DOHH2 (cell line): Measurements from ENCODE around the gene APOD.

ENCODE experiments used
- H3F3A ChIP-seq: fragments of 200-600 bp; sonication (generic), shearing (Covaris generic); 2 replicates; pipeline ENCODE4 v1.6.0; 2016; ENCODE audit warnings: antibody characterized with exemption, mild to moderate bottlenecking; ENCODE audit not compliant: control insufficient read depth, insufficient read depth
- H3K27ac ChIP-seq: fragments of 200-600 bp; sonication (generic); 2 replicates; pipeline ENCODE4 v1.5.1; 2014; ENCODE audit warnings: low read depth, mild to moderate bottlenecking, low read length, moderate library complexity
- H3K27me3 ChIP-seq: fragments of 200-600 bp; sonication (generic); 2 replicates; pipeline ENCODE4 v1.6.1; 2014; ENCODE audit warnings: mild to moderate bottlenecking, low read length, mixed read lengths; ENCODE audit not compliant: control insufficient read depth
- H3K36me3 ChIP-seq: fragments of 200-600 bp; sonication (generic); 2 replicates; pipeline ENCODE4 v1.6.1; 2014; ENCODE audit warnings: mild to moderate bottlenecking, low read length, moderate library complexity, mixed read lengths; ENCODE audit not compliant: control insufficient read depth
- H3K4me1 ChIP-seq: fragments of 200-600 bp; sonication (generic); 2 replicates; pipeline ENCODE4 v1.6.1; 2014; ENCODE audit warnings: mild to moderate bottlenecking, low read length, mixed read lengths; ENCODE audit not compliant: control insufficient read depth
- H3K4me2 ChIP-seq: fragments of 200-600 bp; sonication (generic); 2 replicates; pipeline ENCODE4 v1.6.0; 2014; ENCODE audit warnings: mild to moderate bottlenecking, low read length, moderate library complexity
- H3K4me3 ChIP-seq: fragments of 200-600 bp; sonication (generic); 2 replicates; pipeline ENCODE4 v1.5.1; 2014; ENCODE audit warnings: mild to moderate bottlenecking, low read length, mixed read lengths
- H3K79me2 ChIP-seq: fragments of 200-600 bp; sonication (generic); 2 replicates; pipeline ENCODE4 v1.6.1; 2014; ENCODE audit warnings: mild to moderate bottlenecking, low read length, mixed read lengths; ENCODE audit not compliant: control insufficient read depth
- H3K9me2 ChIP-seq: fragments of 200-600 bp; sonication (generic); replicated peaks from 2 replicates; pipeline ENCODE4 v1.6.1; 2014; ENCODE audit warnings: mild to moderate bottlenecking, low read length, mixed read lengths; ENCODE audit not compliant: control insufficient read depth
- H3K9me3 ChIP-seq: fragments of 200-600 bp; sonication (generic); 2 replicates; pipeline ENCODE4 v1.6.1; 2014; ENCODE audit warnings: antibody characterized with exemption, low read length, mixed read lengths; ENCODE audit not compliant: control insufficient read depth, insufficient read depth
- H4K20me1 ChIP-seq: fragments of 200-600 bp; sonication (generic); 2 replicates; pipeline ENCODE4 v1.6.0; 2014; ENCODE audit warnings: low read depth, mild to moderate bottlenecking, antibody characterized with exemption, low read length, moderate library complexity; ENCODE audit not compliant: control insufficient read depth, insufficient read depth
- EZH2phosphoT487 ChIP-seq: fragments of 200-600 bp; sonication (generic); IDR thresholded peaks from 2 replicates; pipeline ENCODE4 v1.6.1; 2017; ENCODE audit warnings: borderline replicate concordance, mild to moderate bottlenecking, antibody characterized with exemption, low read length, moderate library complexity, mixed read lengths
- TF ChIP-seq, protein P1 (sequence below): fragments of 200-600 bp; sonication (generic); IDR thresholded peaks from one replicate; pipeline ENCODE4 v1.5.1; 2014; ENCODE audit warnings: antibody characterized with exemption, mild to moderate bottlenecking, low read depth, low read length; ENCODE audit not compliant: poor library complexity, severe bottlenecking

The APOD gene

GRCh38 chr3:195587824-195588223, 4.1 kb upstream of the APOD start:
- Histone ChIP-seq H3K27ac (no peak overlapping the region), H3K9me2 (no peaks in the 10 kb centered on the region), H3K79me2 (no peaks in the 10 kb centered on the region), H3K9me3 (no peaks in the 10 kb centered on the region), H4K20me1 (no peaks in the 10 kb centered on the region), H3K36me3 (no peaks in the 10 kb centered on the region), H3K4me3 (no peak overlapping the region), H3K4me2 (peak overlapping the region; percentile 34; the same call in 1 of the 2 replicates), H3K27me3 (no peaks in the 10 kb centered on the region), H3K4me1 (peaks cover 19% of the 10 kb centered on the region), H3F3A (no peaks in the 10 kb centered on the region)
- TF ChIP-seq, protein P1, sequence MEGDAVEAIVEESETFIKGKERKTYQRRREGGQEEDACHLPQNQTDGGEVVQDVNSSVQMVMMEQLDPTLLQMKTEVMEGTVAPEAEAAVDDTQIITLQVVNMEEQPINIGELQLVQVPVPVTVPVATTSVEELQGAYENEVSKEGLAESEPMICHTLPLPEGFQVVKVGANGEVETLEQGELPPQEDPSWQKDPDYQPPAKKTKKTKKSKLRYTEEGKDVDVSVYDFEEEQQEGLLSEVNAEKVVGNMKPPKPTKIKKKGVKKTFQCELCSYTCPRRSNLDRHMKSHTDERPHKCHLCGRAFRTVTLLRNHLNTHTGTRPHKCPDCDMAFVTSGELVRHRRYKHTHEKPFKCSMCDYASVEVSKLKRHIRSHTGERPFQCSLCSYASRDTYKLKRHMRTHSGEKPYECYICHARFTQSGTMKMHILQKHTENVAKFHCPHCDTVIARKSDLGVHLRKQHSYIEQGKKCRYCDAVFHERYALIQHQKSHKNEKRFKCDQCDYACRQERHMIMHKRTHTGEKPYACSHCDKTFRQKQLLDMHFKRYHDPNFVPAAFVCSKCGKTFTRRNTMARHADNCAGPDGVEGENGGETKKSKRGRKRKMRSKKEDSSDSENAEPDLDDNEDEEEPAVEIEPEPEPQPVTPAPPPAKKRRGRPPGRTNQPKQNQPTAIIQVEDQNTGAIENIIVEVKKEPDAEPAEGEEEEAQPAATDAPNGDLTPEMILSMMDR, result no peak
- no peak for TF ChIP-seq EZH2phosphoT487

DNA sequence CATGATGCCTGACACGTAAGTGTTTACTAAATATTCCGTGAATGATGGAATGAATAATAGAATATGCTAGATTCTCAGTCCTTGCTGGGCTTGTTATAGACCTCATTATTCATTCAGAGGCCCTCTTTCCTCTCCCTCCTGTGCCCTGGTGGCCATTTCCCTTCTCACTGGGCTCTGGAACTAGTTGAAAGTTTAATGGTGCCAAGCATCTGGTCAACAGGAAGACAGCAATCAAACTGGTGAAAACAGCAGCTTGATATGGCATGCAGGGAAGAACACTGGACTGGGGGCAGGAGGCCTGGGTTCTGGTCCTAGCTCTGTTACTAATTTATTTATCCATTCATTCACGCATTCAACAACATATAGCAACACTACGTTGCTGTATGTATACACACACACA, 3.7 kb upstream of the APOD start:
- H3K27ac ChIP-seq, result no peak overlapping the region
- peaks cover 19% of the 10 kb centered on the region for H3K4me1 ChIP-seq
- H3K27me3 ChIP-seq, result no peaks in the 10 kb centered on the region
- H3K36me3 ChIP-seq, result no peaks in the 10 kb centered on the region
- H3K9me2 ChIP-seq, result no peaks in the 10 kb centered on the region
- H3K4me2 ChIP-seq, result no peak overlapping the region
- H3K9me3 ChIP-seq, result no peaks in the 10 kb centered on the region
- no peaks in the 10 kb centered on the region for H3F3A ChIP-seq
- no peaks in the 10 kb centered on the region for H3K79me2 ChIP-seq
- TF ChIP-seq EZH2phosphoT487, result no peak
- TF ChIP-seq, protein P1, result no peak
- H3K4me3 ChIP-seq, result no peak overlapping the region
- H4K20me1 ChIP-seq, result no peaks in the 10 kb centered on the region

DNA sequence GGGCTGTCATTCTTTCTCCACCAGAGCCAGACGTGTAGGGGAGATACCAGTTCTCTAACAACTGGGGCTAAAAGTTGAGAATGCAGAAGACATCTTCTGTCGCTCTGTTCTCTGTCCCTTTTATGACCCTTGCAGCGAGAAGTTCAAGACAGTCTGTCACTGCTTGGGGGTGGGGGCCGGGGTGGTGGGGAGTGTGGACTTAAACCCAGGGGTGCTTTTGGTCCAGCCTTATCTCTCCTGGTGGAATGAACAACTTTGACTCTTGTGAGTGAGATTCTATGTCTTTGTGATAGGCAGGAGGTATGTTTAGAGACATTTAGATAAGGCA, 767 bp upstream of the APOD start:
- Histone ChIP-seq H3K27ac (no peak overlapping the region), H3K36me3 (no peaks in the 10 kb centered on the region), H3K4me2 (no peak overlapping the region), H3F3A (no peaks in the 10 kb centered on the region), H3K4me1 (peaks cover 19% of the 10 kb centered on the region), H3K79me2 (no peaks in the 10 kb centered on the region), H3K9me3 (no peaks in the 10 kb centered on the region), H4K20me1 (no peaks in the 10 kb centered on the region), H3K4me3 (no peak overlapping the region), H3K27me3 (no peaks in the 10 kb centered on the region), H3K9me2 (no peaks in the 10 kb centered on the region)
- no peak for TF ChIP-seq EZH2phosphoT487
- TF ChIP-seq, protein P1, result no peak

DNA sequence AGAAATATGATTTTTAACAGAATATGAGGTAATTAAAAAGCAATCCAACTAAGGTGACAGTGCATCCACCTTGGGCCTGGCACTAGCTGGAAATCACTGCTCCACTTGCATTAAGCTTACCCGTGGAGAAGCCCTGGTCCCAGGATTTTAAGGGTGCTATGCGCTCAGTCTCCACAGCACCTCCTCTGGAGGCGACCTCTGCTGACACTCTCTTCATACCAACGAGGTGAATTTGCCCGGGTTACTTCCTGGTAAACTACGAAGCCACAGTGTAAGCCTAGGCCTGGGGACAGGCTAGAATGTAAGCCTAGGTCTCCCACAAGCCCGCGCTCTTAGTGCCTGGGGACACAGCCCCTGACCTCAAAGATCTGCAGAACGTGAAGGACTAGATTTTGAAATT, 793 bp downstream of the APOD start:
- Histone ChIP-seq H3K9me3 (no peaks in the 10 kb centered on the region), H3K4me1 (peaks cover 5% of the 10 kb centered on the region), H3K36me3 (no peaks in the 10 kb centered on the region), H4K20me1 (no peaks in the 10 kb centered on the region), H3K9me2 (no peaks in the 10 kb centered on the region), H3K27me3 (no peaks in the 10 kb centered on the region), H3K27ac (no peak overlapping the region), H3K4me3 (no peak overlapping the region), H3K79me2 (no peaks in the 10 kb centered on the region), H3K4me2 (no peak overlapping the region), H3F3A (no peaks in the 10 kb centered on the region)
- TF ChIP-seq, protein P1, result no peak
- TF ChIP-seq EZH2phosphoT487, result no peak
